PFSK-1 (cell line): ENCODE measurements around the gene NMBR.

Source experiments
- FOXP2 ChIP-seq: optimal IDR thresholded peaks from 2 replicates; pipeline ENCODE3; 2011; ENCODE audit warnings: borderline replicate concordance, control low read depth, inconsistent platforms; ENCODE audit not compliant: insufficient read depth; ENCODE audit errors: extremely low read length, extremely low read depth
- POLR2AphosphoS5 ChIP-seq: IDR thresholded peaks from 2 replicates; pipeline ENCODE4 v1.6.1; 2012; ENCODE audit warnings: low read depth, mild to moderate bottlenecking, control low read depth, low read length, moderate library complexity
- REST ChIP-seq, 2 experiments: IDR thresholded peaks; 2 replicates each; pipeline versions ENCODE4 v1.6.1 to v1.8.0; 2011 to 2012; ENCODE audit warnings: low read depth in 2 of 2, low read length in 2 of 2, control low read depth in 1 of 2, inconsistent platforms in 1 of 2, mild to moderate bottlenecking in 1 of 2, moderate library complexity in 1 of 2; ENCODE audit not compliant: insufficient read depth in 1 of 2
- SIN3A ChIP-seq: IDR thresholded peaks from 2 replicates; pipeline ENCODE4 v1.6.1; 2012; ENCODE audit warnings: mild to moderate bottlenecking, low read length, moderate library complexity, borderline replicate concordance; ENCODE audit not compliant: insufficient read depth
- TAF1 ChIP-seq: IDR thresholded peaks from 2 replicates; pipeline ENCODE4 v1.6.1; 2012; ENCODE audit warnings: low read length, control low read depth, borderline replicate concordance; ENCODE audit not compliant: insufficient read depth

NMBR gene

GRCh38 chr6:142155895-142156757 lies 9.2 kb upstream of the NMBR start:
- TF ChIP-seq FOXP2: no peak
- TF ChIP-seq REST (IDR thresholded peaks at IDR 0.05; ENCODE audit: insufficient read depth in 1 of 2, low read depth in 2 of 2, low read length in 2 of 2): no peak
- no peak for TF ChIP-seq POLR2AphosphoS5
- TF ChIP-seq TAF1: no peak
- TF ChIP-seq SIN3A: no peak

- no peak for TF ChIP-seq POLR2AphosphoS5
- no peak for TF ChIP-seq TAF1
- no peak for TF ChIP-seq SIN3A
- no peak for TF ChIP-seq FOXP2
- no peak for TF ChIP-seq REST (IDR thresholded peaks at IDR 0.05; ENCODE audit: insufficient read depth in 1 of 2, low read depth in 2 of 2, low read length in 2 of 2)
Observed at GRCh38 chr6:142155091-142155490, 8.2 kb upstream of the NMBR start.

GRCh38 chr6:142154336-142154735 lies 7.4 kb upstream of the NMBR start:
- TF ChIP-seq SIN3A (no peak), POLR2AphosphoS5 (no peak), FOXP2 (no peak), REST (IDR thresholded peaks at IDR 0.05; ENCODE audit: insufficient read depth in 1 of 2, low read depth in 2 of 2, low read length in 2 of 2) (no peak), TAF1 (no peak)

- no peak for TF ChIP-seq REST (IDR thresholded peaks at IDR 0.05; ENCODE audit: insufficient read depth in 1 of 2, low read depth in 2 of 2, low read length in 2 of 2)
- TF ChIP-seq TAF1: no peak
- TF ChIP-seq FOXP2: no peak
- TF ChIP-seq POLR2AphosphoS5: no peak
- no peak for TF ChIP-seq SIN3A
Observed at GRCh38 chr6:142153196-142153595, 6.3 kb upstream of the NMBR start.
